Lung (tissue), 12 donors: ENCODE results near the gene LYPD3. TPM values are rescaled to one million over a fixed set of nuclear protein-coding genes. Genes with fewer than 3 reads are reported as not detected.

ENCODE experiments used
- ATAC-seq: fragments of 200-7000 bp; cut with Tn5 transposase; one replicate; pipeline ENCODE4 v1.9.1; 2020; ENCODE audit warnings: moderate number of reproducible peaks; ENCODE audit not compliant: insufficient read depth, low FRiP score
- DNase-seq, 3 donors: peaks; one replicate each; pipeline ENCODE4 v3.0.0-alpha.2; 2013 to 2017
- H3K27ac ChIP-seq, 2 donors: one replicate each; pipeline ENCODE4 v1.5.1; 2013; ENCODE audit warnings: mild to moderate bottlenecking in 2 of 2, moderate library complexity in 2 of 2, control low read depth in 1 of 2, inconsistent platforms in 1 of 2, low read depth in 1 of 2, low read length in 1 of 2
- H3K27me3 ChIP-seq, 3 donors: one replicate each; pipeline ENCODE4 v1.5.1; 2013; ENCODE audit warnings: low read length in 2 of 3; ENCODE audit not compliant: control insufficient read depth in 3 of 3, insufficient read depth in 3 of 3
- H3K36me3 ChIP-seq, 4 donors: one replicate each; pipeline ENCODE4 v1.5.1; 2013; ENCODE audit warnings: low read length in 4 of 4, mild to moderate bottlenecking in 1 of 4, moderate library complexity in 1 of 4; ENCODE audit not compliant: control insufficient read depth in 4 of 4, insufficient read depth in 4 of 4
- H3K4me1 ChIP-seq, 5 donors: one replicate each; pipeline ENCODE4 v1.5.1; 2013; ENCODE audit warnings: low read length in 5 of 5, mild to moderate bottlenecking in 2 of 5, moderate library complexity in 1 of 5; ENCODE audit not compliant: control insufficient read depth in 5 of 5, insufficient read depth in 5 of 5
- H3K4me3 ChIP-seq: one replicate; pipeline ENCODE4 v1.5.1; 2013; ENCODE audit warnings: mild to moderate bottlenecking, control low read depth, moderate library complexity
- H3K9ac ChIP-seq, 2 donors: one replicate each; pipeline ENCODE4 v1.5.1; 2013; ENCODE audit warnings: low read length in 2 of 2, control low read depth in 1 of 2; ENCODE audit not compliant: insufficient read depth in 1 of 2
- H3K9me3 ChIP-seq, 4 donors: one replicate each; pipeline ENCODE4 v1.5.1; 2013; ENCODE audit warnings: low read length in 3 of 4, mild to moderate bottlenecking in 1 of 4, moderate library complexity in 1 of 4; ENCODE audit not compliant: control insufficient read depth in 4 of 4, insufficient read depth in 3 of 4
- WGBS, 2 donors: extraction: QIAGEN DNeasy Blood & Tissue Kit; methylation state at CpG; one replicate each; pipeline ENCODE4 v1.1.7; 2013; 5-methylcytosine and 5-hydroxymethylcytosine counted together
- polyA plus RNA-seq, 2 donors: library from polyadenylated mRNA; stranded (reverse); fragments of 200-250 nt; gene quantifications; one replicate each; pipeline ENCODE4 v1.2.1, GENCODE V29; 2013
- total RNA-seq, 2 donors: library from RNA; depleted of rRNA in 1 of 2; stranded (reverse); fragments of >200 nt in 1 of 2; gene quantifications; one replicate each; pipeline ENCODE4 v1.2.1, GENCODE V29; 2014 to 2021
- TF ChIP-seq, protein P1 (sequence below): IDR thresholded peaks from 2 replicates; pipeline ENCODE4 v1.5.1; 2012; ENCODE audit warnings: mild to moderate bottlenecking; ENCODE audit errors: control extremely low read depth, extremely low read depth
- donor health status: control.
- donor health status: control.
- donor health status: Bipolar disorder and iron deficiency.
- donor health status: healthy.
- donor health status: DM: yes; HTN: yes; CAD: no.

LYPD3 gene
- total and polyA plus RNA-seq, 4 donors, result 0.28 to 1.7 (median 0.95) TPM

DNA sequence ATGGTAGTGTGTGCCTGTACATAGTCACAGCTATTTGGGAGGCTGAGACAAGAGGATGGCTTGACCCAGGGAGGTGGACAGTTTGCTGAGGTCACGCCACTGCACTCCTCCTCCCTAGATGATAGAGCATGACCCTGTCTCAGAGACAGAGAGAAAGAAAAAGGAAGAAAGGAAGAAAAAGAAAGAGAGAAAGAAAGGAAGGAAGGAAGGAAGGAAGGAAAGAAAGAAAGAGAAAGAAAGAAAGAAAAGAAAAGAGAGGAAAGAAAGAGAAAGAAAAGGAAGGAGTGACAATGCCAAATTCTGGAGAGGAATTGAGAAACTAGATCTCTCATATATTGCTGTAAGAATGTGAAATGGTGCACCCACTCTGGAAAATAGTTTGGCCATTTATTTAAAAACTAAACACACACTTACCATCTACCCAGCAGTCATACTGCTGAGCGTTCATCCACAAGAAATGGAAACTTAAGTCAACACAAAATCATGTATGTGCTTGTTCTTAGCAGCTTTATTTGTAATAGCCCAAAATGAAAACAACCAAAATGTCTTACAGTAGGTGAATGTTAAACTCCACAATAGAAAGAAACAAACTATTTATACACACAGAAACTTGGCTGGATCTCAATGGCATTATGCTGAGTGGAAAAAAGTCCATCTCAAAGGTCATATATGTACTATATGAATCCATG is 43.3 kb downstream of the LYPD3 start:
- H3K4me3 ChIP-seq, result no peak overlapping the region
- TF ChIP-seq, protein P1, sequence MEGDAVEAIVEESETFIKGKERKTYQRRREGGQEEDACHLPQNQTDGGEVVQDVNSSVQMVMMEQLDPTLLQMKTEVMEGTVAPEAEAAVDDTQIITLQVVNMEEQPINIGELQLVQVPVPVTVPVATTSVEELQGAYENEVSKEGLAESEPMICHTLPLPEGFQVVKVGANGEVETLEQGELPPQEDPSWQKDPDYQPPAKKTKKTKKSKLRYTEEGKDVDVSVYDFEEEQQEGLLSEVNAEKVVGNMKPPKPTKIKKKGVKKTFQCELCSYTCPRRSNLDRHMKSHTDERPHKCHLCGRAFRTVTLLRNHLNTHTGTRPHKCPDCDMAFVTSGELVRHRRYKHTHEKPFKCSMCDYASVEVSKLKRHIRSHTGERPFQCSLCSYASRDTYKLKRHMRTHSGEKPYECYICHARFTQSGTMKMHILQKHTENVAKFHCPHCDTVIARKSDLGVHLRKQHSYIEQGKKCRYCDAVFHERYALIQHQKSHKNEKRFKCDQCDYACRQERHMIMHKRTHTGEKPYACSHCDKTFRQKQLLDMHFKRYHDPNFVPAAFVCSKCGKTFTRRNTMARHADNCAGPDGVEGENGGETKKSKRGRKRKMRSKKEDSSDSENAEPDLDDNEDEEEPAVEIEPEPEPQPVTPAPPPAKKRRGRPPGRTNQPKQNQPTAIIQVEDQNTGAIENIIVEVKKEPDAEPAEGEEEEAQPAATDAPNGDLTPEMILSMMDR, result no peak
- peaks cover 0 to 2% (median 0%) of the 10 kb centered on the region in 4 donors for H3K9me3 ChIP-seq
- H3K9ac ChIP-seq, result no peak overlapping the region
- 77 to 87% methylated on average over 2 of the region's 2 CpGs for WGBS, 2 donors
- no peaks in the 10 kb centered on the region for H3K27me3 ChIP-seq
- no peak for DNase-seq
- peaks cover 0 to 4% (median 0%) of the 10 kb centered on the region in 5 donors for H3K4me1 ChIP-seq
- H3K27ac ChIP-seq, result no peak overlapping the region
- no peaks in the 10 kb centered on the region for H3K36me3 ChIP-seq
- no peak for ATAC-seq

DNA sequence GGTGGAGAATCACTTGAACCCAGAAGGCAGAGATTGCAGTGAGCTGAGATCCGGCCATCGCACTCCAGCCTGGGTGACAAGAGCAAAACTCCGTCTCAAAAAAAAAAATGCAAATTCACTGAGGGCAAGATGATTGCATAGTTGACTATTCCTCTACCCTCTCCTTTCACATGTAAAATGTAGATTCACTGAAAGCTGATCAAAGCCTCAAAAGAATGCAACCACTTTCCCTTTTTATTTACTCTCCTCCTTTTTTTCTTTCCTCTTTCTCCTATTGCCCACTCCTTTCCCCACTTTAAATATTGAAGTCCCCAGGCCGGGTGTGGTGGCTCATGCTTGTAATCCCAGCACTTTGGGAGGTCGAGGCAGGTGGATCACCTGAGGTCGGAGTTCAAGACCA is 44.5 kb downstream of the LYPD3 start:
- TF ChIP-seq, protein P1, result no peak

DNA sequence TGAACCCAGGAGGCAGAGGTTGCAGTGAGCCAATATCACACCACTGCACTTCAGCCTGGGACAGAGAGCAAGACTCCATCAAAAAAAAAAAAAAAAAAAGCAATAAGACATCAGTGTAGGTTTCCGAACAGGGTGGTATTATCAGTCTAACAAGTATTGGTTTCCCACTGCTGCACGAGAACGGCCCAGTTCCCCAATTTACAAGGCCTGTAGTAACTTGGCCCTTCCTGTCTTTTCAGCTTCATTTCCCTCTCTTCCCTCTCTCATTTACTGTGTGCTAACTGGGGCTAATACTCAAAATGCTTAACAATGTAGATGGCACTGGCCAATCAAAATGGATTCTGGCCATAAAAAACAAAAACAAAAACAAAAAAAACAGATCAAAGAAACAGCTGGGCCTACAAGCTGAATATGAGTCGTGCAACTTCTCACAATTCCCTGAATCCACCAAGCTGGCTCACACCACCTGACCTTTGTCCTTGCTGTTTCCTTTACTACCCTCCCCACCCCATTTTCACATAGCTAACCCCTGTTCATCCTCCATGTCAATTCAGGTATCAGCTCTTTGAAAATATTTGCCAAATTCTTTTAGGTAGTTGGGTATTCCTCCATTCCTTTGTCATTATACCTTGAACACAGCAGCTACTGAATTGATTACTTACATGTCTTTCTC is 48.3 kb downstream of the LYPD3 start:
- H3K36me3 ChIP-seq, result no peaks in the 10 kb centered on the region
- H3K4me1 ChIP-seq, result peaks cover 0 to 4% (median 0%) of the 10 kb centered on the region in 5 donors
- WGBS, 2 donors, result 48 to 73% methylated on average over 4 of the region's 4 CpGs
- TF ChIP-seq, protein P1, result no peak
- H3K9ac ChIP-seq, result no peak overlapping the region
- no peak for DNase-seq
- H3K4me3 ChIP-seq, result no peak overlapping the region
- H3K27ac ChIP-seq, result no peak overlapping the region
- H3K27me3 ChIP-seq, result no peaks in the 10 kb centered on the region
- H3K9me3 ChIP-seq, result peaks cover 0 to 7% (median 0%) of the 10 kb centered on the region in 4 donors
- no peak for ATAC-seq

More for the DNA sequence above, 44.5 kb downstream of the LYPD3 start:
- Histone ChIP-seq H3K36me3 (no peaks in the 10 kb centered on the region), H3K4me1 (peaks cover 0 to 4% (median 0%) of the 10 kb centered on the region in 5 donors), H3K9ac (no peak overlapping the region), H3K9me3 (peaks cover 0 to 2% (median 0%) of the 10 kb centered on the region in 4 donors), H3K27me3 (no peaks in the 10 kb centered on the region), H3K4me3 (no peak overlapping the region), H3K27ac (no peak overlapping the region)
- ATAC-seq, result no peak
- no peak for DNase-seq
- 81 to 92% methylated on average over 6 of the region's 6 CpGs for WGBS, 2 donors
